ENCODE measurements around the gene GMCL1. TPM values are rescaled to one million over a fixed set of nuclear protein-coding genes. Genes with fewer than 3 reads are reported as not detected.
A peak's percentile ranks its signal among the peaks of the same experiment; 100 is the strongest.
"Not testable (repeated sequence)": the region's sequence is repeated elsewhere in the genome, so short reads cannot be mapped to it uniquely, and the experiment has no call there.

GMCL1 gene
- total RNA-seq, 1 donor from 2014 or later, result 10.2 TPM

- no peak for DNase-seq (ENCODE audit: low read depth, low spot score)
Observed at GRCh38 chr2:69847068-69847828, 17.8 kb downstream of the GMCL1 start.

GRCh38 chr2:69848186-69848790 lies 18.8 kb downstream of the GMCL1 start:
- DNase-seq (ENCODE audit: low read depth, low spot score), result no peak

GRCh38 chr2:69858261-69858660 lies 28.8 kb downstream of the GMCL1 start:
- DNase-seq (ENCODE audit: low read depth, low spot score), result no peak

GRCh38 chr2:69863298-69863697 lies 33.8 kb downstream of the GMCL1 start:
- no peak for DNase-seq (ENCODE audit: low read depth, low spot score)

GRCh38 chr2:69888451-69888850 lies 59.0 kb downstream of the GMCL1 start:
- DNase-seq (ENCODE audit: low read depth, low spot score), result no peak

- DNase-seq (ENCODE audit: low read depth, low spot score), result no peak
Observed at GRCh38 chr2:69889302-69889701, 59.8 kb downstream of the GMCL1 start.

- DNase-seq (ENCODE audit: low read depth, low spot score), result no peak
Observed at GRCh38 chr2:69890881-69891280, 61.4 kb downstream of the GMCL1 start.

GRCh38 chr2:69892838-69893424 lies 63.5 kb downstream of the GMCL1 start:
- DNase-seq (ENCODE audit: low read depth, low spot score), result not testable (repeated sequence)

GRCh38 chr2:69893684-69894551 lies 64.5 kb downstream of the GMCL1 start, which contains the start of gene SNRNP27:
SNRNP27 (plus strand) TSS chr2:69893956; CDS start chr2:69893985, 29 bp downstream.
- DNase-seq (ENCODE audit: low read depth, low spot score), result peak; percentile 33

- DNase-seq (ENCODE audit: low read depth, low spot score), result not testable (repeated sequence)
Observed at GRCh38 chr2:69894737-69895136, 65.3 kb downstream of the GMCL1 start.

GRCh38 chr2:69902213-69902922 lies 72.9 kb downstream of the GMCL1 start:
- DNase-seq (ENCODE audit: low read depth, low spot score), result no peak

GRCh38 chr2:69907216-69907615 lies 77.8 kb downstream of the GMCL1 start:
- DNase-seq (ENCODE audit: low read depth, low spot score), result no peak

- DNase-seq (ENCODE audit: low read depth, low spot score), result no peak
Observed at GRCh38 chr2:69911985-69912563, 82.6 kb downstream of the GMCL1 start.

- DNase-seq (ENCODE audit: low read depth, low spot score), result peak; percentile 100
Observed at GRCh38 chr2:69914164-69914949, 84.9 kb downstream of the GMCL1 start.

- no peak for DNase-seq (ENCODE audit: low read depth, low spot score)
Observed at GRCh38 chr2:69914950-69915945, 85.8 kb downstream of the GMCL1 start, which contains the start of gene MXD1. MXD1 (plus strand) TSS chr2:69915109; CDS start chr2:69915331, 222 bp downstream.

GRCh38 chr2:69916106-69916505 lies 86.6 kb downstream of the GMCL1 start:
- no peak for DNase-seq (ENCODE audit: low read depth, low spot score)

GRCh38 chr2:69917852-69918251 lies 88.4 kb downstream of the GMCL1 start:
- DNase-seq (ENCODE audit: low read depth, low spot score), result peak; percentile 76

- no peak for DNase-seq (ENCODE audit: low read depth, low spot score)
Observed at GRCh38 chr2:69918401-69918800, 88.9 kb downstream of the GMCL1 start.
